K562 (cell line): ENCODE data around the gene KANK2. TPM values are rescaled to one million over a fixed set of nuclear protein-coding genes. Genes with fewer than 3 reads are reported as not detected.

Experiments
- ATAC-seq: fragments of 200-7000 bp; cut with Tn5 transposase; 3 replicates; pipeline ENCODE4 v1.9.1; 2020; ENCODE audit warnings: moderate library complexity
- BruUV-seq: library from RNA; stranded (reverse); fragments of 400-500 nt; replicated peaks from 2 replicates; lab custom pipeline; 2021; lab: Mats Ljungman, UMichigan
- CTCF ChIA-PET: fragments of 300-600 bp; formaldehyde crosslinking; extraction: SDS; loops from one replicate; lab custom pipeline; 2021; ENCODE audit warnings: low intra/inter-chr PET ratio; lab: Yijun Ruan, JAX
- POLR2A ChIA-PET: fragments of 300-600, 350-650 bp; sonication (Branson Sonifier 250); formaldehyde crosslinking; extraction: SDS; loops from one replicate; lab custom pipeline; 2021; ENCODE audit warnings: antibody characterized with exemption, inconsistent platforms; lab: Yijun Ruan, JAX
- DNase-seq, 4 experiments: peaks; one replicate each; pipeline versions ENCODE4 v3.0.0 to v3.0.0-alpha.2; 2011 to 2018; ENCODE audit warnings: low spot score in 3 of 4, mixed read lengths in 3 of 4; ENCODE audit errors: extremely low read depth in 1 of 4
- FAIRE-seq: peaks from 2 replicates; lab custom pipeline; 2011; peaks lifted over from hg19 to GRCh38; lab: Jason Lieb, UNC
- H2AFZ ChIP-seq: 2 replicates; pipeline ENCODE4 v1.6.0; 2011; ENCODE audit warnings: low read depth, low read length, control low read depth, inconsistent platforms
- H3K27ac ChIP-seq: fragments of 200-600 bp; 3 replicates; pipeline ENCODE4 v1.8.0; 2011; ENCODE audit warnings: low read depth, mild to moderate bottlenecking, control low read depth, inconsistent platforms, low read length, moderate library complexity, mixed read lengths; ENCODE audit errors: extremely low read depth
- H3K27me3 ChIP-seq, 2 experiments: fragments of 300-600 bp in 1 of 2; 2 replicates in 1 of 2; 3 replicates in 1 of 2; pipeline versions ENCODE4 v1.6.0 to v1.8.0; 2011; ENCODE audit warnings: inconsistent platforms in 2 of 2, low read length in 2 of 2, mild to moderate bottlenecking in 1 of 2, mixed read lengths in 1 of 2, moderate library complexity in 1 of 2; ENCODE audit not compliant: control insufficient read depth in 2 of 2, insufficient read depth in 2 of 2
- H3K36me3 ChIP-seq: fragments of 300-600 bp; 3 replicates; pipeline ENCODE4 v1.8.0; 2011; ENCODE audit warnings: mild to moderate bottlenecking, low read length, inconsistent platforms; ENCODE audit not compliant: control insufficient read depth, insufficient read depth
- H3K4me1 ChIP-seq, 2 experiments: fragments of 200-600 bp in 1 of 2; replicated peaks in 1 of 2; 2 replicates in 1 of 2; 3 replicates in 1 of 2; pipeline versions ENCODE4 v1.5.1 to v1.8.0; 2011; ENCODE audit warnings: inconsistent platforms in 2 of 2, low read length in 2 of 2, mild to moderate bottlenecking in 1 of 2, mixed read lengths in 1 of 2, moderate library complexity in 1 of 2; ENCODE audit not compliant: control insufficient read depth in 2 of 2, insufficient read depth in 2 of 2
- H3K4me2 ChIP-seq: 2 replicates; pipeline ENCODE4 v1.6.1; 2011; ENCODE audit warnings: low read length, control low read depth, inconsistent platforms, mixed read lengths; ENCODE audit not compliant: insufficient read depth
- H3K4me3 ChIP-seq: fragments of 200-600 bp; sonication (generic), shearing (Covaris generic); 2 replicates; pipeline ENCODE4 v1.5.1; 2016; ENCODE audit warnings: control low read depth, inconsistent platforms
- H3K79me2 ChIP-seq: fragments of 200-600 bp; 3 replicates; pipeline ENCODE4 v1.8.0; 2011; ENCODE audit warnings: low read length, inconsistent platforms; ENCODE audit not compliant: control insufficient read depth, insufficient read depth
- H3K9ac ChIP-seq, 2 experiments: 2 replicates each; pipeline versions ENCODE4 v1.6.0 to v1.6.1; 2011; ENCODE audit warnings: low read depth in 2 of 2, low read length in 2 of 2, control low read depth in 1 of 2, inconsistent platforms in 1 of 2, mild to moderate bottlenecking in 1 of 2, mixed read lengths in 1 of 2; ENCODE audit not compliant: insufficient read depth in 1 of 2
- H3K9me1 ChIP-seq: one replicate; pipeline ENCODE4 v1.6.0; 2011; ENCODE audit warnings: inconsistent platforms, mild to moderate bottlenecking, low read length, moderate library complexity; ENCODE audit not compliant: control insufficient read depth, insufficient read depth
- H3K9me3 ChIP-seq: replicated peaks from 2 replicates; pipeline ENCODE4 v1.5.1; 2011; ENCODE audit warnings: low read depth, low read length, inconsistent platforms; ENCODE audit not compliant: control insufficient read depth, insufficient read depth
- H4K20me1 ChIP-seq: replicated peaks from 2 replicates; pipeline ENCODE4 v1.6.1; 2011; ENCODE audit warnings: low read length, inconsistent platforms, mixed read lengths; ENCODE audit not compliant: control insufficient read depth, insufficient read depth
- BCOR ChIP-seq: fragments of 450-650 bp; IDR thresholded peaks from 2 replicates; pipeline ENCODE4 v1.6.1; 2016
- ETS2 ChIP-seq: IDR thresholded peaks from 2 replicates; pipeline ENCODE4 v1.6.1; 2016; ENCODE audit warnings: borderline replicate concordance, missing genetic modification characterization, mild to moderate bottlenecking, moderate library complexity, missing compliant biosample characterization; ENCODE audit not compliant: poor library complexity, severe bottlenecking
- ETV6 ChIP-seq, 3 experiments: fragments of 150-350 bp in 1 of 3; sonication (generic) in 1 of 3; formaldehyde crosslinking in 1 of 3; IDR thresholded peaks; 2 replicates each; pipeline versions ENCODE4 v1.6.1 to v1.8.0; 2014 to 2022; ENCODE audit warnings: borderline replicate concordance in 2 of 3, low read depth in 2 of 3, antibody characterized with exemption in 1 of 3, low read length in 1 of 3, mild to moderate bottlenecking in 1 of 3, missing genetic modification reagents in 1 of 3
- FIP1L1 ChIP-seq: fragments of 200-400 bp; formaldehyde crosslinking; IDR thresholded peaks from 2 replicates; pipeline ENCODE4 v1.6.1; 2018; ENCODE audit warnings: mild to moderate bottlenecking, low read depth, low read length; ENCODE audit not compliant: poor library complexity, severe bottlenecking
- FOXK2 ChIP-seq, 2 experiments: fragments of 450-650 bp; IDR thresholded peaks in 1 of 2; conservative IDR thresholded peaks in 1 of 2; 2 replicates each; pipeline ENCODE4 v1.6.1; 2016; ENCODE audit warnings: low read depth in 2 of 2, mild to moderate bottlenecking in 1 of 2
- HDGF ChIP-seq: fragments of 450-650 bp; IDR thresholded peaks from 2 replicates; pipeline ENCODE4 v1.6.1; 2016
- SIRT6 ChIP-seq: IDR thresholded peaks from one replicate; pipeline ENCODE4 v1.6.1; 2012; ENCODE audit warnings: low read depth, mild to moderate bottlenecking, control low read depth, inconsistent platforms, low read length, moderate library complexity
- SMARCA5 ChIP-seq: fragments of 450-650 bp; IDR thresholded peaks from 2 replicates; pipeline ENCODE4 v1.6.1; 2016
- SMARCE1 ChIP-seq: fragments of 450-650 bp; IDR thresholded peaks from 2 replicates; pipeline ENCODE4 v1.7.1; 2016; ENCODE audit warnings: mild to moderate bottlenecking
- XRCC5 ChIP-seq: fragments of 200-400 bp; formaldehyde crosslinking; IDR thresholded peaks from 2 replicates; pipeline ENCODE4 v1.6.1; 2017; ENCODE audit warnings: low read depth, mild to moderate bottlenecking, low read length
- ZNF124 ChIP-seq: sonication (generic); formaldehyde crosslinking; IDR thresholded peaks from 2 replicates; pipeline ENCODE4 v1.8.1; 2022; ENCODE audit warnings: missing genetic modification reagents
- ZNF175 ChIP-seq: fragments of 200-800 bp; sonication (Bioruptor generic); IDR thresholded peaks from 2 replicates; pipeline ENCODE4 v1.6.1; 2016; ENCODE audit warnings: low read depth, mild to moderate bottlenecking, missing genetic modification characterization, missing compliant biosample characterization
- ZNF41 ChIP-seq: fragments of 250-450 bp; sonication (Bioruptor Pico); conservative IDR thresholded peaks from 2 replicates; pipeline ENCODE4 v1.4.0; 2020; ENCODE audit warnings: mild to moderate bottlenecking
- WGBS: fragments of 100-300 bp; shearing (Covaris generic); methylation state at CpG from one replicate; pipeline ENCODE4 v1.1.6; 2016; ENCODE audit warnings: low coverage, mixed read lengths; ENCODE audit not compliant: insufficient coverage; ENCODE audit errors: missing lambda C conversion rate; 5-methylcytosine and 5-hydroxymethylcytosine counted together
- in situ Hi-C: fragments of 300-500 bp; cut with MboI; formaldehyde crosslinking; loops from 4 replicates; pipeline ENCODE4 v1.15.0; 2018; ENCODE audit warnings: inconsistent platforms, mixed read lengths
- intact Hi-C: fragments of 100-400 bp; cut with micrococcal nuclease; formaldehyde crosslinking; loops from 2 replicates; pipeline ENCODE4 v1.14.2; 2022
- polyA plus RNA-seq, 8 experiments: library from polyadenylated mRNA; depleted of rRNA in 4 of 8; stranded (reverse) in 5 of 8; unstranded in 3 of 8; fragments of >200 nt; fragmentation: Nextera tagmentation in 2 of 8; fragmentation: Illumina TruSeq in 1 of 8; extraction: Ambion mirVana in 2 of 8; extraction: Trizol in 1 of 8; gene quantifications; 2 replicates each; pipeline versions ENCODE4 v1.2.1 to v1.2.3, GENCODE V29; 2011 to 2014; ENCODE audit warnings: inconsistent platforms in 1 of 8, missing spikeins in 1 of 8
- total RNA-seq, 7 experiments: library from RNA; depleted of rRNA in 6 of 7; stranded (reverse); fragments of >200 nt in 6 of 7; fragmentation: Illumina TruSeq in 2 of 7; extraction: Trizol in 2 of 7; gene quantifications; 2 replicates each; pipeline versions ENCODE4 v1.2.1 to v1.2.3, GENCODE V29; 2011 to 2021; ENCODE audit warnings: low replicate concordance in 1 of 7
- TF ChIP-seq, protein P1 (sequence below): fragments of 450-650 bp; IDR thresholded peaks from 2 replicates; pipeline ENCODE4 v1.6.1; 2016; ENCODE audit warnings: antibody characterized with exemption
- TF ChIP-seq, protein P2 (sequence below): fragments of 250-450 bp; sonication (Bioruptor Pico); IDR thresholded peaks from 2 replicates; pipeline ENCODE4 v1.9.0; 2021; ENCODE audit warnings: mild to moderate bottlenecking, inconsistent platforms
- TF ChIP-seq, protein P3 (sequence below): fragments of 450-650 bp; formaldehyde crosslinking; IDR thresholded peaks from 2 replicates; pipeline ENCODE4 v1.4.0; 2020; ENCODE audit warnings: mild to moderate bottlenecking

KANK2 gene
- total and polyA plus RNA-seq, 9 of the 15 experiments (the other 6 are each of a cell fraction or from before 2014, with no cell fraction given): 4.4 to 47.8 (median 21.3) TPM

DNA sequence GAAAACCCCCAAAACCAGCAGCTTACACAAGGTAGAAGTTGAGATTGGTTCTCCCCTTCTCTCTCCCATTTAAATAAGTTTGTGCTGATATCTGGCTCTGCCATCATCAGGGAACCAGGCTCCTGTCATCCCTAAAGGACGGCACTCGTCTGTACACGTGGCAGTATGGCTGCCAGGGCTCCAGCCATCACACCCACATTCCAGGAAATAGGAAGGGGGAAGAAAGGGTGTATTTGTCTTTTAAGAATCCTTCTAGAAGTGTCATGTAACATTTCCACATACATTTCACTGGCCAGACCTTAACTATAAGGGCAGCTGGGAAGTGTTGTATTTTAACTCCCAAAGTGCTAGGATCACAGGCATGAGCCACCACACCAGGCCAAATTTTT, 51.8 kb downstream of the KANK2 start (continued):
- TF ChIP-seq ZNF175 (no peak), XRCC5 (no peak), FOXK2 (conservative IDR thresholded peaks at IDR 0.05 in 1 of 2, IDR thresholded peaks at IDR 0.05 in 1 of 2; ENCODE audit: low read depth in 2 of 2) (no peak), SIRT6 (no peak), SMARCA5 (peak; percentile 74; the same call in 1 of the 2 replicates)

DNA sequence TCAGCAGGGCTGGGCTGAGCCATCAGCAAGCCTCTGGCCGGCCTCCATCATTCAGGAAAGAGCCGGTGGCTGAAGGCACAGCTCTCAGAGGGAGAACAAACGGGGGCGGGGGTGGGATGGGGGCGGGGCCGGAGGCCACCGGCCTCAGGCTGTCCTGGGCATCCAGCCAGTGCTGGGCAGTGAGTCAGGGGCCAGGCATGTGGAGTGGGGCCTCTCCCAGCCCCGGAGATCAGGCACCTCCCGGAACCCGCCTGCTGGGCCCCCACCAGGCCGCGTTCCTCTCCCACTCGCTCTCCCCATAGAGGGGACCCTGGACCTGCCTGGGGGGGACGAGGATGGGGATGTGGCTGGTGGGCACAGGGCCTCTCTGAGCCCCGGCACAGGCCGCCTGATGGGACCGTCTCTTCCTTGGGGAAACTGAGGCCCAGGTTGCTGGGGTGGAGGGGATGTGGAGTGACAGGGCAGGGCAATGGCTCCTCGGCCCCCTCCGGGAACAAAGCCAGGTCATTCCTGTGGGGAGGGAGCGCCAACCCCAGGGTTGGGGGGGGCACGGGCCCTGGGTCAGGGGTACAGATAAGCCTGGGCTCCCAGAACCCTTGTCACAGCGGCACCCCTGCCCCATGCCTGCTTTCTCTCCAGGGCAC, 54.7 kb downstream of the KANK2 start:
- Histone ChIP-seq H3K9me1 (peaks cover 6% of the 10 kb centered on the region), H3K27me3 (no peaks in the 10 kb centered on the region), H3K9ac (peak overlapping the region; percentile 39 to 90; a peak in 3 of 4 replicates), H2AFZ (peak overlapping the region; percentile 34; the same call in 1 of the 2 replicates), H3K9me3 (no peaks in the 10 kb centered on the region), H3K36me3 (peaks cover 32% of the 10 kb centered on the region; the same call in 2 of the 3 replicates), H3K27ac (peak overlapping the region; percentile 78; the same call in 2 of the 3 replicates), H3K4me2 (peak overlapping the region; percentile 34), H3K4me1 (peaks cover 41 to 57% of the 10 kb centered on the region in 2 experiments), H4K20me1 (no peaks in the 10 kb centered on the region; the same call in 1 of the 2 replicates), H3K4me3 (no peak overlapping the region), H3K79me2 (no peaks in the 10 kb centered on the region)
- in situ Hi-C loops: no loop called here
- WGBS: 18% methylated on average over 10 of the region's 22 CpGs
- BruUV-seq: no TSS peak
- ChIA-PET POLR2A (interaction anchor here (1.1 to 3.9 kb wide), 4 partner anchors 8 to 56 kb away, joined by 3 to 52 read pairs (median 4); partner anchors contain the start of gene SPC24), CTCF (no interaction called here)
- FAIRE-seq (no peak), ATAC-seq (peak; percentile 59), DNase-seq (peak; percentile 81 to 88 (median 84))
- intact Hi-C loops: no loop called here
- peak; percentile 7; the same call in 1 of the 2 replicates for TF ChIP-seq BCOR
- TF ChIP-seq, protein P1, sequence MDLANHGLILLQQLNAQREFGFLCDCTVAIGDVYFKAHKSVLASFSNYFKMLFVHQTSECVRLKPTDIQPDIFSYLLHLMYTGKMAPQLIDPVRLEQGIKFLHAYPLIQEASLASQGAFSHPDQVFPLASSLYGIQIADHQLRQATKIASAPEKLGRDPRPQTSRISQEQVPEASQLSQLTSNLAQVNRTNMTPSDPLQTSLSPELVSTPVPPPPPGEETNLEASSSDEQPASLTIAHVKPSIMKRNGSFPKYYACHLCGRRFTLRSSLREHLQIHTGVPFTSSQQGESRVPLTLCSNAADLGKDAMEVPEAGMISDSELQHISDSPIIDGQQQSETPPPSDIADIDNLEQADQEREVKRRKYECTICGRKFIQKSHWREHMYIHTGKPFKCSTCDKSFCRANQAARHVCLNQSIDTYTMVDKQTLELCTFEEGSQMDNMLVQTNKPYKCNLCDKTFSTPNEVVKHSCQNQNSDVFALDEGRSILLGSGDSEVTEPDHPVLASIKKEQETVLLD: no peak
- no peak for TF ChIP-seq ZNF41 (CRISPR knock-in tag)
- TF ChIP-seq, protein P2, sequence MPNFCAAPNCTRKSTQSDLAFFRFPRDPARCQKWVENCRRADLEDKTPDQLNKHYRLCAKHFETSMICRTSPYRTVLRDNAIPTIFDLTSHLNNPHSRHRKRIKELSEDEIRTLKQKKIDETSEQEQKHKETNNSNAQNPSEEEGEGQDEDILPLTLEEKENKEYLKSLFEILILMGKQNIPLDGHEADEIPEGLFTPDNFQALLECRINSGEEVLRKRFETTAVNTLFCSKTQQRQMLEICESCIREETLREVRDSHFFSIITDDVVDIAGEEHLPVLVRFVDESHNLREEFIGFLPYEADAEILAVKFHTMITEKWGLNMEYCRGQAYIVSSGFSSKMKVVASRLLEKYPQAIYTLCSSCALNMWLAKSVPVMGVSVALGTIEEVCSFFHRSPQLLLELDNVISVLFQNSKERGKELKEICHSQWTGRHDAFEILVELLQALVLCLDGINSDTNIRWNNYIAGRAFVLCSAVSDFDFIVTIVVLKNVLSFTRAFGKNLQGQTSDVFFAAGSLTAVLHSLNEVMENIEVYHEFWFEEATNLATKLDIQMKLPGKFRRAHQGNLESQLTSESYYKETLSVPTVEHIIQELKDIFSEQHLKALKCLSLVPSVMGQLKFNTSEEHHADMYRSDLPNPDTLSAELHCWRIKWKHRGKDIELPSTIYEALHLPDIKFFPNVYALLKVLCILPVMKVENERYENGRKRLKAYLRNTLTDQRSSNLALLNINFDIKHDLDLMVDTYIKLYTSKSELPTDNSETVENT (CRISPR knock-in tag): no peak
- TF ChIP-seq HDGF: no peak
- 0 out of 4 replicates have a peak, but pooled peaks of 1 of the 2 experiments have one; percentile 25 for TF ChIP-seq ETV6 (IDR thresholded peaks at IDR 0.05; ENCODE audit: borderline replicate concordance in 1 of 2, low read depth in 2 of 2, low read length in 1 of 2)
- TF ChIP-seq ETV6 (CRISPR knock-in tag; IDR thresholded peaks at IDR 0.05; ENCODE audit: borderline replicate concordance): no peak
- TF ChIP-seq SMARCE1: peak; percentile 67
- no peak for TF ChIP-seq ETS2 (tag)
- TF ChIP-seq, protein P3, sequence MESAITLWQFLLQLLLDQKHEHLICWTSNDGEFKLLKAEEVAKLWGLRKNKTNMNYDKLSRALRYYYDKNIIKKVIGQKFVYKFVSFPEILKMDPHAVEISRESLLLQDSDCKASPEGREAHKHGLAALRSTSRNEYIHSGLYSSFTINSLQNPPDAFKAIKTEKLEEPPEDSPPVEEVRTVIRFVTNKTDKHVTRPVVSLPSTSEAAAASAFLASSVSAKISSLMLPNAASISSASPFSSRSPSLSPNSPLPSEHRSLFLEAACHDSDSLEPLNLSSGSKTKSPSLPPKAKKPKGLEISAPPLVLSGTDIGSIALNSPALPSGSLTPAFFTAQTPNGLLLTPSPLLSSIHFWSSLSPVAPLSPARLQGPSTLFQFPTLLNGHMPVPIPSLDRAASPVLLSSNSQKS (CRISPR knock-in tag): no peak
- peak; percentile 69 for TF ChIP-seq FIP1L1
- no peak for TF ChIP-seq ZNF124 (CRISPR knock-in tag)
